IMR-90 (cell line): ENCODE results near the gene PTTG1IP2. TPM values are rescaled to one million over a fixed set of nuclear protein-coding genes. Genes with fewer than 3 reads are reported as not detected.

ENCODE experiments used
- ATAC-seq: fragments of 200-7000 bp; cut with Tn5 transposase; 2 replicates; pipeline ENCODE4 v1.9.1; 2020; ENCODE audit warnings: low read depth, mild to moderate bottlenecking, moderate library complexity
- BruUV-seq: library from RNA; stranded (reverse); fragments of 400-500 nt; replicated peaks from 2 replicates; lab custom pipeline; 2021; lab: Mats Ljungman, UMichigan
- CTCF ChIA-PET: fragments of 300-600 bp; formaldehyde crosslinking; extraction: SDS; loops from one replicate; lab custom pipeline; 2021; ENCODE audit warnings: antibody characterized with exemption; lab: Yijun Ruan, JAX
- POLR2A ChIA-PET: fragments of 300-600 bp; sonication (Branson Sonifier 250); formaldehyde crosslinking; loops from one replicate; lab custom pipeline; 2022; ENCODE audit warnings: antibody characterized with exemption; ENCODE audit not compliant: unreplicated experiment; lab: Charles Lee
- DNase-seq: peaks from one replicate; pipeline ENCODE4 v3.0.0; 2013
- H2AFZ ChIP-seq: replicated peaks from 2 replicates; pipeline ENCODE3; 2013; ENCODE audit warnings: low read length, mild to moderate bottlenecking; ENCODE audit not compliant: poor library complexity
- H2AK5ac ChIP-seq: 2 replicates; pipeline ENCODE4 v1.6.1; 2013; ENCODE audit warnings: low read depth, low read length, inconsistent platforms
- H2AK9ac ChIP-seq: replicated peaks from 2 replicates; pipeline ENCODE3; 2013; ENCODE audit warnings: mild to moderate bottlenecking, low read depth, low read length, moderate library complexity; ENCODE audit not compliant: poor library complexity
- H2BK120ac ChIP-seq: 2 replicates; pipeline ENCODE4 v1.6.1; 2013; ENCODE audit warnings: low read depth, low read length, inconsistent platforms
- H2BK15ac ChIP-seq: 3 replicates; pipeline ENCODE4 v1.6.1; 2013; ENCODE audit warnings: low read depth, low read length, inconsistent platforms
- H2BK20ac ChIP-seq: 2 replicates; pipeline ENCODE4 v1.6.1; 2013; ENCODE audit warnings: low read depth, mild to moderate bottlenecking, inconsistent platforms, low read length, moderate library complexity
- H2BK5ac ChIP-seq: 2 replicates; pipeline ENCODE4 v1.6.1; 2013; ENCODE audit warnings: mild to moderate bottlenecking, low read depth, low read length, inconsistent platforms; ENCODE audit not compliant: poor library complexity, severe bottlenecking
- H3K14ac ChIP-seq: replicated peaks from 2 replicates; pipeline ENCODE4 v1.6.1; 2013; ENCODE audit warnings: low read depth, low read length, inconsistent platforms
- H3K18ac ChIP-seq: 2 replicates; pipeline ENCODE4 v1.6.1; 2013; ENCODE audit warnings: low read depth, low read length, control low read depth
- H3K23ac ChIP-seq: 2 replicates; pipeline ENCODE4 v1.6.1; 2013; ENCODE audit warnings: low read depth, low read length, inconsistent platforms
- H3K27ac ChIP-seq: 2 replicates; pipeline ENCODE4 v1.5.1; 2013; ENCODE audit warnings: mild to moderate bottlenecking, control low read depth, low read length; ENCODE audit not compliant: insufficient read depth
- H3K27me3 ChIP-seq: 2 replicates; pipeline ENCODE4 v1.6.1; 2013; ENCODE audit warnings: low read length; ENCODE audit not compliant: control insufficient read depth, insufficient read depth
- H3K36me3 ChIP-seq: 2 replicates; pipeline ENCODE4 v1.6.1; 2013; ENCODE audit warnings: low read length, mixed read lengths; ENCODE audit not compliant: control insufficient read depth, insufficient read depth
- H3K4ac ChIP-seq: 2 replicates; pipeline ENCODE4 v1.6.1; 2013; ENCODE audit warnings: low read depth, low read length, inconsistent platforms
- H3K4me1 ChIP-seq: 2 replicates; pipeline ENCODE4 v1.6.1; 2013; ENCODE audit warnings: low read length, mixed read lengths; ENCODE audit not compliant: control insufficient read depth, insufficient read depth
- H3K4me2 ChIP-seq: 2 replicates; pipeline ENCODE4 v1.6.1; 2013; ENCODE audit warnings: low read depth, mild to moderate bottlenecking, control low read depth, low read length, moderate library complexity
- H3K4me3 ChIP-seq: 2 replicates; pipeline ENCODE4 v1.5.1; 2013; ENCODE audit warnings: low read depth, mild to moderate bottlenecking, control low read depth, low read length, moderate library complexity; ENCODE audit not compliant: insufficient read depth
- H3K56ac ChIP-seq: 2 replicates; pipeline ENCODE4 v1.6.1; 2013; ENCODE audit warnings: low read length, inconsistent platforms; ENCODE audit not compliant: insufficient read depth; ENCODE audit errors: extremely low read depth
- H3K79me1 ChIP-seq, 2 experiments: 2 replicates each; pipeline ENCODE4 v1.6.1; 2013; ENCODE audit warnings: low read length in 2 of 2, inconsistent platforms in 1 of 2, low read depth in 1 of 2
- H3K9ac ChIP-seq: 2 replicates; pipeline ENCODE4 v1.6.1; 2013; ENCODE audit warnings: low read depth, low read length, control low read depth
- H3K9me1 ChIP-seq: 2 replicates; pipeline ENCODE4 v1.6.1; 2013; ENCODE audit warnings: low read length, inconsistent platforms; ENCODE audit not compliant: insufficient read depth
- H3K9me3 ChIP-seq: 2 replicates; pipeline ENCODE4 v1.6.1; 2013; ENCODE audit warnings: low read length; ENCODE audit not compliant: control insufficient read depth, insufficient read depth
- H4K20me1 ChIP-seq: 2 replicates; pipeline ENCODE4 v1.6.1; 2013; ENCODE audit warnings: low read length, inconsistent platforms; ENCODE audit not compliant: insufficient read depth
- H4K5ac ChIP-seq: 2 replicates; pipeline ENCODE4 v1.6.1; 2013; ENCODE audit warnings: mild to moderate bottlenecking, low read depth, low read length, control low read depth
- H4K8ac ChIP-seq, 2 experiments: 2 replicates each; pipeline ENCODE4 v1.6.1; 2013; ENCODE audit warnings: low read depth in 2 of 2, low read length in 2 of 2, control low read depth in 1 of 2, inconsistent platforms in 1 of 2
- H4K91ac ChIP-seq: 2 replicates; pipeline ENCODE4 v1.6.1; 2013; ENCODE audit warnings: low read depth, low read length, inconsistent platforms; ENCODE audit not compliant: insufficient read depth
- BHLHE40 ChIP-seq: fragments of 150-350 bp; IDR thresholded peaks from 2 replicates; pipeline ENCODE4 v1.6.1; 2016; ENCODE audit warnings: mild to moderate bottlenecking, low read depth, low read length
- CEBPB ChIP-seq: IDR thresholded peaks from 2 replicates; pipeline ENCODE4 v1.6.1; 2012; ENCODE audit warnings: low read depth, low read length, improper control_type of control experiment
- CHD1 ChIP-seq: IDR thresholded peaks from 2 replicates; pipeline ENCODE4 v1.6.1; 2012; ENCODE audit warnings: low read depth, low read length, improper control_type of control experiment
- FOS ChIP-seq: fragments of 150-350 bp; IDR thresholded peaks from 2 replicates; pipeline ENCODE4 v1.6.1; 2016; ENCODE audit warnings: low read depth, low read length
- MAFK ChIP-seq: IDR thresholded peaks from 2 replicates; pipeline ENCODE4 v1.6.1; 2012; ENCODE audit warnings: low read depth, low read length, improper control_type of control experiment
- MAZ ChIP-seq: IDR thresholded peaks from 2 replicates; pipeline ENCODE4 v1.6.1; 2012; ENCODE audit warnings: low read depth, mild to moderate bottlenecking, low read length, improper control_type of control experiment, moderate library complexity, borderline replicate concordance
- MXI1 ChIP-seq: IDR thresholded peaks from 2 replicates; pipeline ENCODE4 v1.6.1; 2012; ENCODE audit warnings: low read depth, mild to moderate bottlenecking, low read length, moderate library complexity, borderline replicate concordance
- NFE2L2 ChIP-seq: fragments of 150-350 bp; IDR thresholded peaks from 2 replicates; pipeline ENCODE4 v1.6.1; 2016; ENCODE audit warnings: low read depth, mild to moderate bottlenecking, low read length
- POLR2A ChIP-seq: IDR thresholded peaks from 2 replicates; pipeline ENCODE4 v1.6.1; 2012; ENCODE audit warnings: mild to moderate bottlenecking, low read depth, low read length
- RAD21 ChIP-seq: IDR thresholded peaks from 2 replicates; pipeline ENCODE4 v1.6.1; 2012; ENCODE audit warnings: low read length, improper control_type of control experiment
- RCOR1 ChIP-seq: IDR thresholded peaks from 2 replicates; pipeline ENCODE4 v1.6.1; 2012; ENCODE audit warnings: mild to moderate bottlenecking, low read length, improper control_type of control experiment; ENCODE audit not compliant: insufficient replicate concordance
- RFX5 ChIP-seq: IDR thresholded peaks from 2 replicates; pipeline ENCODE4 v1.8.0; 2012; ENCODE audit warnings: low read depth, mild to moderate bottlenecking, low read length, moderate library complexity
- SMC3 ChIP-seq: fragments of 150-350 bp; IDR thresholded peaks from 2 replicates; pipeline ENCODE4 v1.6.1; 2016; ENCODE audit warnings: low read depth, mild to moderate bottlenecking, antibody characterized with exemption, low read length, moderate library complexity
- WGBS, 2 experiments: methylation state at CpG; one replicate each; pipeline versions ENCODE4 v1.1.5 to v1.1.7; 2013; ENCODE audit warnings: missing lambda C conversion rate in 2 of 2; ENCODE audit not compliant: insufficient read length in 1 of 2; ENCODE audit errors: extremely low coverage in 2 of 2; 5-methylcytosine and 5-hydroxymethylcytosine counted together
- dilution Hi-C: fragments of 300-500 bp; cut with HindIII; formaldehyde crosslinking; loops from one replicate; pipeline ENCODE4 v1.14.3; 2018; ENCODE audit warnings: low sequenced_read_pairs; ENCODE audit not compliant: unreplicated experiment
- in situ Hi-C: fragments of 300-500 bp; cut with MboI; formaldehyde crosslinking; loops from 3 replicates; pipeline ENCODE4 v1.14.3; 2019; ENCODE audit warnings: low sequenced_read_pairs, inconsistent platforms, mixed read lengths
- intact Hi-C: fragments of 100-400 bp; cut with micrococcal nuclease; formaldehyde crosslinking; loops from 2 replicates; pipeline ENCODE4 v1.10.0; 2022
- polyA plus RNA-seq, 3 experiments: library from polyadenylated mRNA; depleted of rRNA; stranded (reverse); fragments of >200 nt; gene quantifications; 2 replicates each; pipeline ENCODE4 v1.2.3, GENCODE V29; 2012; ENCODE audit warnings: low replicate concordance in 1 of 3
- total RNA-seq: library from RNA; depleted of rRNA; stranded (reverse); fragments of >200 nt; gene quantifications from 2 replicates; pipeline ENCODE4 v1.2.3, GENCODE V29; 2012
- TF ChIP-seq, protein P1 (sequence below): fragments of 150-350 bp; IDR thresholded peaks from 2 replicates; pipeline ENCODE4 v1.6.1; 2017; ENCODE audit warnings: mild to moderate bottlenecking, antibody characterized with exemption, low read length, low read depth
- TF ChIP-seq, protein P2 (sequence below): fragments of 150-350 bp; IDR thresholded peaks from 2 replicates; pipeline ENCODE4 v1.6.1; 2016; ENCODE audit warnings: low read depth, mild to moderate bottlenecking, low read length, moderate library complexity, borderline replicate concordance
- TF ChIP-seq, protein P3 (sequence below): conservative IDR thresholded peaks from 2 replicates; pipeline ENCODE4 v1.5.1; 2012; ENCODE audit warnings: mild to moderate bottlenecking, low read depth, low read length, improper control_type of control experiment

PTTG1IP2 gene
- total and polyA plus RNA-seq, 2 of the 4 experiments (the other 2 are of a cell fraction) = not detected

DNA sequence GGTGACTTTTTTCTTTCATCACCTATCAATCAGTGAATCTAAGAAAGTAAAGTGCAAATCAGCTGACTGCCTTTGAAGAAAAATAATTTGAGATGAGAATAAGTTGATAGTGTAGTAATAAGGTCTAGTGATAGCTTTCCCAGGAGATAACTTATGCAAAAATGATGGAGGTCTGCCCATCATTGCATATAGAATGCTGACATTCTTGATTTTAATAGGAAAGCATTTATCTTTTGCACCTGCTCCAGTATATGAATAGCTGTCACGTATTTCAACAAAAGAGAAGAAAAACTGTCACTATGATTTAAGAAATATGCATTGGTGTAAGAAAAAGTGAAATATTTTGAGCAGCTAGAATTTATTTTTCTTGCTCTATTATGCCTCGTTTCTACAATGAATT is 46.8 kb downstream of the PTTG1IP2 start:
- H3K23ac ChIP-seq = no peak overlapping the region
- no CpG with 5 or more reads among the region's 2 CpGs for WGBS, 2 experiments
- intact Hi-C loops = no loop called here

More for the DNA sequence above, 46.8 kb downstream of the PTTG1IP2 start:
- Histone ChIP-seq H3K9ac (no peak overlapping the region), H3K36me3 (no peaks in the 10 kb centered on the region), H3K9me1 (no peaks in the 10 kb centered on the region), H3K79me1 (no peaks in the 10 kb centered on the region), H4K20me1 (no peaks in the 10 kb centered on the region), H4K5ac (no peak overlapping the region), H2BK20ac (no peak overlapping the region), H3K14ac (no peak overlapping the region), H2BK120ac (no peak overlapping the region), H3K27ac (no peak overlapping the region), H4K8ac (no peak overlapping the region), H3K27me3 (no peaks in the 10 kb centered on the region), H4K91ac (no peak overlapping the region), H2AK5ac (no peak overlapping the region), H3K18ac (no peak overlapping the region), H3K9me3 (no peaks in the 10 kb centered on the region), H2BK5ac (no peak overlapping the region), H3K4me3 (no peak overlapping the region), H2BK15ac (no peak overlapping the region), H3K4me2 (no peak overlapping the region), H3K4me1 (no peaks in the 10 kb centered on the region), H2AK9ac (no peak overlapping the region), H2AFZ (no peak overlapping the region), H3K4ac (no peak overlapping the region), H3K56ac (no peak overlapping the region)
- ATAC-seq (no peak), DNase-seq (no peak)
- BruUV-seq = no TSS peak
- in situ Hi-C loops (no loop called here), dilution Hi-C loops (no loop called here)
- CTCF ChIA-PET = no interaction called here
- POLR2A ChIA-PET = no interaction called here
- TF ChIP-seq RCOR1 (no peak), SMC3 (no peak), MAFK (no peak), CEBPB (no peak), FOS (no peak), CHD1 (no peak), POLR2A (no peak), MXI1 (no peak), MAZ (no peak), RAD21 (no peak), RFX5 (no peak), BHLHE40 (no peak), NFE2L2 (no peak)
- TF ChIP-seq, protein P1, sequence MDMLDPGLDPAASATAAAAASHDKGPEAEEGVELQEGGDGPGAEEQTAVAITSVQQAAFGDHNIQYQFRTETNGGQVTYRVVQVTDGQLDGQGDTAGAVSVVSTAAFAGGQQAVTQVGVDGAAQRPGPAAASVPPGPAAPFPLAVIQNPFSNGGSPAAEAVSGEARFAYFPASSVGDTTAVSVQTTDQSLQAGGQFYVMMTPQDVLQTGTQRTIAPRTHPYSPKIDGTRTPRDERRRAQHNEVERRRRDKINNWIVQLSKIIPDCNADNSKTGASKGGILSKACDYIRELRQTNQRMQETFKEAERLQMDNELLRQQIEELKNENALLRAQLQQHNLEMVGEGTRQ = no peak
- TF ChIP-seq, protein P2, sequence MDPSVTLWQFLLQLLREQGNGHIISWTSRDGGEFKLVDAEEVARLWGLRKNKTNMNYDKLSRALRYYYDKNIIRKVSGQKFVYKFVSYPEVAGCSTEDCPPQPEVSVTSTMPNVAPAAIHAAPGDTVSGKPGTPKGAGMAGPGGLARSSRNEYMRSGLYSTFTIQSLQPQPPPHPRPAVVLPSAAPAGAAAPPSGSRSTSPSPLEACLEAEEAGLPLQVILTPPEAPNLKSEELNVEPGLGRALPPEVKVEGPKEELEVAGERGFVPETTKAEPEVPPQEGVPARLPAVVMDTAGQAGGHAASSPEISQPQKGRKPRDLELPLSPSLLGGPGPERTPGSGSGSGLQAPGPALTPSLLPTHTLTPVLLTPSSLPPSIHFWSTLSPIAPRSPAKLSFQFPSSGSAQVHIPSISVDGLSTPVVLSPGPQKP = no peak
- TF ChIP-seq, protein P3, sequence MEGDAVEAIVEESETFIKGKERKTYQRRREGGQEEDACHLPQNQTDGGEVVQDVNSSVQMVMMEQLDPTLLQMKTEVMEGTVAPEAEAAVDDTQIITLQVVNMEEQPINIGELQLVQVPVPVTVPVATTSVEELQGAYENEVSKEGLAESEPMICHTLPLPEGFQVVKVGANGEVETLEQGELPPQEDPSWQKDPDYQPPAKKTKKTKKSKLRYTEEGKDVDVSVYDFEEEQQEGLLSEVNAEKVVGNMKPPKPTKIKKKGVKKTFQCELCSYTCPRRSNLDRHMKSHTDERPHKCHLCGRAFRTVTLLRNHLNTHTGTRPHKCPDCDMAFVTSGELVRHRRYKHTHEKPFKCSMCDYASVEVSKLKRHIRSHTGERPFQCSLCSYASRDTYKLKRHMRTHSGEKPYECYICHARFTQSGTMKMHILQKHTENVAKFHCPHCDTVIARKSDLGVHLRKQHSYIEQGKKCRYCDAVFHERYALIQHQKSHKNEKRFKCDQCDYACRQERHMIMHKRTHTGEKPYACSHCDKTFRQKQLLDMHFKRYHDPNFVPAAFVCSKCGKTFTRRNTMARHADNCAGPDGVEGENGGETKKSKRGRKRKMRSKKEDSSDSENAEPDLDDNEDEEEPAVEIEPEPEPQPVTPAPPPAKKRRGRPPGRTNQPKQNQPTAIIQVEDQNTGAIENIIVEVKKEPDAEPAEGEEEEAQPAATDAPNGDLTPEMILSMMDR = no peak
